NCI-H226 (cell line): Measurements from ENCODE around the gene APBB3.
A peak's percentile ranks its signal among the peaks of the same experiment; 100 is the strongest.

Experiments used
- DNase-seq: peaks from one replicate; pipeline ENCODE4 v3.0.0-alpha.2; 2015

APBB3 gene

DNA sequence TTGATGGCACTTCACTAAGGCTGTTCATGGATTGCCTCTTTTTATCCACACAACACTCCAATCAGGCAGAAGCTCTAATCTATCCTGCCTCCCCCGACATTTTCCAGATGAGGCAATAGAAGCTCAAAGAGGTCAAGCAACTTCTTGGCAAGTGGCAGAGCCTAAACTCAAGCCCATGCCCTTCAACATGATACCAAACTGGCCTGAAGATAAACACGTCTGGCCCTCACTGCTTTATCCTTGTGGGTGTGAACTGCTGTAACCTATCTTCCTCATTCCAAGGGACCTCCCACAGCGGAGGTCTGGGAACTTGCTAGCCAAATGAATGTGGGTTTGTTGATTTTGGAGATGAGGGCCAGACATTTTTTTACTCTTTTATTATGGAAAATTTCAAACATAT lies 9.8 kb upstream of the APBB3 start:
- DNase-seq: peak; percentile 94

DNA sequence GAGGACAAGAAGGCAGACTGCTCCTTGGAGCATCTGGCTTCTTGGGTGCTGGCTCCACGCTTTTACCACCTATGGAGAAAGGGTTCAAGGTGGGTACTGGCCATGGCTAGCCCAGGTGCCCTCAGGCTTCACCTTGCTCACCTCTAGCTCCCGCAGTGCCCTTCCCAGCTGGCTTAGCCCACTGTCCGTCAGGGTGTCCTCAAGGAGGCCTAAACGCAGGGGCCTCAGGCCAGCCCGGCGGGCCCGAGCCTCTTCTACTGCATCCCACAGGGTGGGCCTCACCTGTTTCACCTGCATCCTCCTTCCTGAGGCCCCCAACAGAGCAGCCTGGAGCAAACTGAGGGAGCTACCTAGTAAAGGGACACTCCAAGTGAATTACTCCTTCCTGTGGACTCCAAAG lies 9.3 kb upstream of the APBB3 start:
- DNase-seq: no peak

DNA sequence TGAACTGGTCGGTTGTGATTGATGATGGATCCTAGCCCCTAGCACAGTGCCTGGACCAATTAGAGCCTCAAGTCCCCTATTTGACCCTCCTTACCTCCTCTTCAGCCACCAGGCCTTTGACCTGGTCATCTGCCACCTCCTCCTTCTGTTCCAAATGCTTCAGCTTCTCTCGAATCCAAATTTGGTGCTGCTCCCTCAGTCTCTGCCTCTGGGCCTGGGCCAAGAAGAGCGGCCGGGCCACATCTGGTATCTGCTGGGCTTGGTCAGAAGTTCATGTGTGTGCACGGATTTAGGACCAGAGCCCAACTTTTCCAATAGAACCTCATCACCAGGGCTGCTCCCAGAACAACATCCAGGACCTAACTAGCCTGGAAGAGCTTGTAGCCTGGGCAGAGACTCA lies 6.7 kb upstream of the APBB3 start:
- no peak for DNase-seq

DNA sequence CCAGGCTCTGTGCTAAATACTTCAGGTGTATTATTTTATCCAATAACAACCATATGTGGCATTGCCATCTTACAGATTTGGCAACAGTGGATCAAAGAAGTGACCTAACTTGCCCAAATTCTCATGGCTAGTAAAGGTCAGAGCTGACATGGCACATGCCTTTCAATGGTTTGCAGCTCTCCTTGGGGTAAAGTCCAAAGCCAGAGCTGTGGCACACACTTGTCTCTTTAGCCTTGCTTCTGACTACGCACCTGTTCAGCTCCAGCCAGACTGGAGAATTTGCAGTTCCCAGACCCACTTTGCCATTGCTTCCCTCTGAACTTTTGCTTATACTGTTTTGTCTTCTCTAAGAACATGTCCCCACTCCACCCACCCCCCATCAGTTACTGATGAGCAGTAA lies 6.1 kb upstream of the APBB3 start:
- DNase-seq: no peak

DNA sequence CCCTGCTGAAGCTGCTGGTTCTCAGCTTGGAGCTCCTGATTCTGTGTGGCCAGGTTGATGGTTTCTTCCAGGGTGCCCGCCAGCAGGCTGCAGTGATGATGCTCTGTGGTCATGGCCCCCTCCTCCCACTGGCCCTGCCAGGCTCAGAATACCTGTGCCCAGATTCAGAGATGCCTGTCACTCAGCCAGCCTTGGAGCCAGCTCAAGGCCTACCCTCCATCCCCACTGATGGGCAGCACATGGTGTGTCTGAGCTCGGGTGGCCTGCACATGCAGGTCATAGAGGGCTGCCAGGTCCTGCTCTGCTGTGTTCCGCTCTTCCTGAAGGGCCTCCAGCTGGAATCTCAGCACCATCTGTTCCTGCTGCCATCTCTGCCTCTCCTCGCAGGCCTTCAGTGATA lies 5.7 kb upstream of the APBB3 start:
- DNase-seq: no peak

DNA sequence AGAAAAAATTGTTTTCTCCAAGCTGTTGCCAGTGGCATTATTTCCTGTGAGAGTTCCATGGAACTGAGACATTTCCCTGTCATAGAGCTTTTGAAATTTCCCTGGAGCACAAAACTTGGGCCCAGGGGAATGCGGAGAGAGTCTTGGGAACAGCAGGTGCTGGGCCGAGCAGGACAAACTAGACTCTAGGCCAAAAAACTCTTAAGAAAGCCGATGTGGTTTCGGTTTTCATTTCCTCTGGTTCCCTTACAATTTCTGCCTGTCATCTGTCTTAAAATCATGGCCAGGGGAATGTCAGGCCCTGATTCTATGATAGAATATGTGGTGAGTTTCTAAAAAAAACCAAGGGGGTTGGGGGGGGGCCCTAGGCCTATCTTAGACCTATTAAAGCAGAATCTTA lies 4.8 kb upstream of the APBB3 start:
- DNase-seq: no peak

DNA sequence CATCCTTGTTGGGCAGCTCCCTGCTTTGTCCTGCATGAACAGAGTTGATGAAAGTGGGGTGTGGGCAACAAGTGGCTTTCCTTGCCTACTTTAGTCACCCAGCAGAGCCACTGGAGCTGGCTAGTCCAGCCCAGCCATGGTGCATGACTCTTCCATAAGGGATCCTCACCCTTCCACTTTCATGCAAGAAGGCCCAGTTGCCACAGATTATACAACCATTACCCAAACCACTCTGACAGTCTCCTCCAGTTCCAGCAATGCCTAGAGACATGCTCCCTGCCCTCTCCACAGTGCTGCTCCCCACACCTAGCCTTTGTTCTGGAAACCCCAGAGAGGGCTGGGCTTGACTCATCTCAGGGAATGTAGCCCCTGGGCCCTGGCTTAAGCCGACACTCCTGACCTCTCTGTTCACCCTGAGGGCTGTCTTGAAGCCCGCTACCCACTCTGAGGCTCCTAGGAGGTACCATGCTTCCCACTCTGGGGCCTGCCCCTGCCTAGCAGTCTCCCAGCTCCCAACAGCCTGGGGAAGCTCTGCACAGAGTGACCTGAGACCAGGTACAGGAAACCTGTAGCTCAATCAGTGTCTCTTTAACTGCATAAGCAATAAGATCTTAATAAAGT lies 4.2 kb upstream of the APBB3 start:
- no peak for DNase-seq

DNA sequence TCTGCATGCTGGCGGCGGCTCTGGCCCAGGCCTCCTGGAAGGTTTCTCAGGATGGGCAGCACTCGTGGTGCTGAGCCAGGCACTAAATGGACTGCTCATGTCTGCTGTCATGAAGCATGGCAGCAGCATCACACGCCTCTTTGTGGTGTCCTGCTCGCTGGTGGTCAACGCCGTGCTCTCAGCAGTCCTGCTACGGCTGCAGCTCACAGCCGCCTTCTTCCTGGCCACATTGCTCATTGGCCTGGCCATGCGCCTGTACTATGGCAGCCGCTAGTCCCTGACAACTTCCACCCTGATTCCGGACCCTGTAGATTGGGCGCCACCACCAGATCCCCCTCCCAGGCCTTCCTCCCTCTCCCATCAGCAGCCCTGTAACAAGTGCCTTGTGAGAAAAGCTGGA lies 3.5 kb upstream of the APBB3 start:
- no peak for DNase-seq

DNA sequence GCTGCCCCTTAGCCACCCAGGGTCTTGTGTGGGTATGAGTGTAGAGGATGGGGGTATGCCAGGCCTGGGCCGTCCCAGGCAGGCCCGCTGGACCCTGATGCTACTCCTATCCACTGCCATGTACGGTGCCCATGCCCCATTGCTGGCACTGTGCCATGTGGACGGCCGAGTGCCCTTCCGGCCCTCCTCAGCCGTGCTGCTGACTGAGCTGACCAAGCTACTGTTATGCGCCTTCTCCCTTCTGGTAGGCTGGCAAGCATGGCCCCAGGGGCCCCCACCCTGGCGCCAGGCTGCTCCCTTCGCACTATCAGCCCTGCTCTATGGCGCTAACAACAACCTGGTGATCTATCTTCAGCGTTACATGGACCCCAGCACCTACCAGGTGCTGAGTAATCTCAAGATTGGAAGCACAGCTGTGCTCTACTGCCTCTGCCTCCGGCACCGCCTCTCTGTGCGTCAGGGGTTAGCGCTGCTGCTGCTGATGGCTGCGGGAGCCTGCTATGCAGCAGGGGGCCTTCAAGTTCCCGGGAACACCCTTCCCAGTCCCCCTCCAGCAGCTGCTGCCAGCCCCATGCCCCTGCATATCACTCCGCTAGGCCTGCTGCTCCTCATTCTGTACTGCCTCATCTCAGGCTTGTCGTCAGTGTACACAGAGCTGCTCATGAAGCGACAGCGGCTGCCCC lies 2.9 kb upstream of the APBB3 start:
- no peak for DNase-seq

DNA sequence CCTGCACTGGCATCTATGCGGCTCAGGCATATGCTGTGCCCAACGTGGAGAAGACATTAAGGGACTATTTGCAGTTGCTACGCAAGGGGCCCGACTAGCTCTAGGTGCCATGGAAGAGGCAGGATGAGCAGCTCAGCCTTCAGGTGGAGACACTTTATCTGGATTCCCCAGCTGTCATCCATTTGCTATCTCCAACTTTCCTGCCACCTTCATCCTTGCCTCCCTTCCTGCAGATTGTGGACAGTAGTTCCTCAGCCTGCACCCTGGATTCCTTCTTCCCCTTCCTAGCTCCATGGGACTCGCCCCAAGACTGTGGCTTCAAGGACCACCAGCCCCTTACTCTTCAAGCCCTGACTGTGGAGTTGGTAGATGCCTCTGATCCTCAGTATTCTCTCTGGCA lies 2.3 kb upstream of the APBB3 start:
- no peak for DNase-seq

DNA sequence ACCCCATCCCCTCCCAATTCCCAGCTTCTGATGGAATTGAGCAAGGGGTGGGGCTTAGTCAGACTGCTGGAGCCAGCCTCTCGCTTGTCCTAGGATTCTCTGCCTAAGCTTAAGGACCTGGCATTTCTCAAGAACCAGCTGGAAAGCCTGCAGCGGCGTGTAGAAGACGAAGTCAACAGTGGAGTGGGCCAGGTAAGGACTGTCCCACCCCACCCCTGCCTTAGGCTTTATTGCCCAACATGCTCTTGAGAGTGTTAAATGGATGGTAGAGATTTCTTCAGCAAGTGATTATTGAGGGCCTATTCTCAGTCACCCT lies 1.3 kb upstream of the APBB3 start:
- no peak for DNase-seq

DNA sequence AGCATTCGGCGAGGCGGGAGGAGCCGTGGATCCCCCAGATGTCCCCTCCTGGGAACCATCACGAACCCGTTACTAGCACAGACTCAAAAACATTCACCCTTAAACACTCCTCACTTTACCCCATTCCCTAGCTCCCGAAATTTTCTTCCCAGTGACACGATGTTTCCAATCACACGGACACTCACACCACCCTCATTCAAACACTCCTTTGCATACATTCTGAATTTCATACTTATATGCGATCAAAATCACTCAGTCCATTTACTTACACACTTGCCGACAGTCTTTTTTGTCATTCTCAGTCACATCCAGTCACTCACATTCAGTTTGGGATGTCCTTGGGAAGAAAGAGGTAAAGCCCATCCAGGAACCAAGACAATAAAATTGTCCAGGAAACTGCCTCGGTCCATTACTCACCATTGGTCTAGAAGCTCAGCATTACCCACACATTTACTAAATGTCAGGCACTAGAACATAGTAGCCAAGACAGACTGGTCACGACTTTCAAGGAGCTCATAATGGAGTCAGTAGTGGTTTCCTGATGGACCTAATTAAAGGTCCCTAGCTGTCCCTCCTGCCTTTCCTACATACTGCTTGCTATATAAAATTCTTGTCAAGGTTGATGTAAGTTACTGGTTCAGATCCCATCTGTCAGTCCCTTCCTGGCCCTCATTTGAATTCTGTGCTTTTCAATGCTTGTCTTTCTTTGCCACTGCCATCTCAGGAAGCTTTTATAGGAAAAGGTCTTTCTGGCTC lies 804 bp upstream of the APBB3 start:
- no peak for DNase-seq

DNA sequence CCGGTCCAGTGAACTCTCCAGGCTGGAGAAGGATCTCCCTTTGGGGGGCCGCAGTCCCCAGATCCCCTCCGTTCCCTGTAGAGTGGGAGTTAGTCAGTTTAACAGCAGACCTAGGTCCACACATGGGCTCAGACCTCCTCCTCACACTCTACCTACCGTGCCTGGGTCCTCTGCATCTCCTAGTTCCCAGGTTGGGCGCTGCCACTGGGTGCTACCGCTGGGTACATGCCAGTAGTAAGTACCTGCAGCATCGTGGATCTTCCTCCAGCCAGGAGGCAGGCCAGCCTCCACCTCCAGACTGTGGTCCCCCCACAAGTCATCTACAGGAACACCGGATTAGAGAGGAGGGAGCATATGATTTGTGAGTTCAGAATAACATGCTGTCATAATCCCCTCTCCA lies 802 bp downstream of the APBB3 start:
- no peak for DNase-seq

DNA sequence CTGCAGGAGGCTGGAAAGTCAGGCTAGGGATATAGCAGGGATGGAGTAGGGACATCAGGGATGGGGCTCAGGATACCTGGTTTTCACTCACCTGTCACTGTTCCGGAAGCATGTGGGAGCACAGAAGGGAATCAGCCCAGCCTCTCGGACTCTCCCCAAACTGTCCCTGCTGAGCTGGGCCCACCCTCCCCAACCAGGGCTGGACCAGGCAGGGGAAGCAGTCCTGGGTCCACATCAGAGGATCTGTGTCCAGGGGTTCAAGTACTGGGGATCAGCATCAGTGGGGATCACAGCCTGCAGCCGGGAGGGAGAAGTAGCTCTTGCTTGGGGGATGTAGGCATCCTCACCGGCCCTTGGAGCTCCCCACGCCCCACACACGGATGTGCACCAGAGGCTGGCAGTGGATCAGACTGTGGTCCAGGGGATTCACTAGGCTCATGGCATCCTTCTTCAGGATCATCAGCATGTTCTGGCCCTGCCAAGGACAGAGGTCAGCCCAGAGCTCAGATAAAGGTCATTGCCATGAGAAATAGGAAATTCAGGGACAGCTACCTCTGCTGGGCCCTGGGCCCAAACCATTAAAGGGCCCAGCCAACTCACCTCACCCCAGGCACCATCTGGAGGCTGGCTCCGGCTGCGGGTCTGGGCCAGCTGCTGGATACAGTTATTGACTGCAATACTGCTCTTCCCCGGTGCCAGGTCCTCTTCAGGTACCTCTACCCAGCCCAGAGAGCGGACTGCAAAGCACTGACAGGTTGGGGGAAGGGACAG lies 2.5 kb downstream of the APBB3 start:
- no peak for DNase-seq

DNA sequence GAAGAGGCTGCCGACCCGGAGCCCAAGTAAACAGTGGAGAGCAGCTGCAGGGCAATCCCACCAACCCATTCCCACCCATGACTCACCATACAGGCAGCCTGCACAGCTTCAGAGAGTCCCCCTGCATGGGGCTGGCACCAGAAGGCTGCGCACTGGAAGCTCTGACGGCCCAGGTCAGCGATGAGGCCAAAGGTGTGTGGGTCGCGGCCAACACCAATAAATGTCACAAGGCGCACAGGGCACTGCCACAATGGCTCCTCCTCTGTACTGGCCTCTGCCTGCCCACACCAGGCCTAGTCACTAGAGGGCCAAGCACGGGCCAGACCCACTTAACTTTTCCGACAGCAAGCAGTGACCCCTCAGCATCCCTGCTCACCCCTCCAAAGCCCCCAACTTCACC lies 4.2 kb downstream of the APBB3 start:
- DNase-seq: no peak

DNA sequence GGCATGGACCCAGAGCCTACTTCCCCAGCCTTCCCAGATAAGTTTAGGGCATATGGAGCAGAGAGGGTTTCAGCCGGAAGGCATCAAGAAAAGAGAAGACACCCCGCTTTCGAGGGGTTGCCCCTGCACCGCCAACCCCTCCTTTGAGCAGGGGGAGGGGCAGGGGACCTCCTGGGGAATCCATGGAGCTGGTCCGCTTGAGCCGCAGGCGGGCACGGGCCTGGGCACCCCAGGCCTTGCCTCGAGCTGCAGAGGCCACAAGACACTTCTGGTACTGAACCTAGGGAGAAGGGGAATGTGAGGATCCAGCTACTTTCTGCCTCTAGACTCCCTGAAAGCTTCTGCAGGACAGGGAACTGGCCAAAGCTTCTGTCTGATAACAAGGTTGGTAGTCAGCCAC lies 5.9 kb downstream of the APBB3 start:
- no peak for DNase-seq

DNA sequence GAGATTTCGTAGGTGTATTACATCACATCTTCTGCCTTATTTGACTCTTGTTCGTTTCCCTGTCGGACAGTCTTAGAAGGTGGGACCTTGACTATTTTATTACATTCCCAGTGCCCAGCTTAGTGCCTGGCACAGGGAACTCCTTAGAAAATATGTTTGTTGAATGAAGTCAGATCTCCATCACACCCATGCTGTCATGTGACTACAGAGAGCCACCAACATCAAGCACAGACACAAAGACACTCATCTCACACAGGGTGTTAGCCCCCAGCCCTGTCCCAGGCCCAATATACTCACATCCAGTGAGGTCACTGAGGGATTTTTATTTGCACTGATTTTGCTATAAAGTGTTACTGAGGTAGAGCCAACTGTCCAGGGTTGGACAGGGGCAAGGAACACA lies 6.4 kb downstream of the APBB3 start:
- DNase-seq: no peak

DNA sequence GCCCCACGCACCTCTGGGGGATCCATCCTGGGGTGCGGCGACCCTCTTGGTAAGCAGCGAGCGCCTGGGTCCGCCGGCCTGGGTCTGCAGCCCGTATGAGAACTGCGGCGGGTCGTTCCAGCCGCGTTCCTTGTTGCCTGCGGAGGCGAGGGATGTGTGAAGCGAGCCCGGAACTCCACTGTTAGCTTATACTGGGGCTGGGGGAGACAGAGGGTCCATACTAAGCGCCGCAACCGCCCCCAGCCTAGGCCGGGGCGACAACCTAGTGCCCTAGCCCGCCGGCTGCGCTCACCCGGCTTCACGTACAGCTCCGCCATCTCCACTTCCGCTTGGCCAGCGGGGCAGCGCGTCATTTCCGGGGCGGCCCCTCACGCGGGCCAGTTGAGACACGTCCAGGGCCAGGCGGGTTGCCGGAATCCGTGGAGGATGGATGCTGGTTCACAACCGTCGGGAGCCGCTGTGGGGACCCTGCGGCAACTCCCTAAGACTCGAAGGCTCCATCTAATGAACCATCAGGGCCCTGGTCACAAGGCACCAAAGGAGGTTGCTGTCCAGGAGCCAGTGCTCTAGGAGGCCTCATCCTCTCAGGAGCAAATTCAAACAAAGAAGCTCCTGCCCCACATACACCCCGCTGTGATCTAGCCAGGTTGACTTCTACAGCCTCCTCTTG lies 7.1 kb downstream of the APBB3 start, which contains the start of gene SRA1:
Gene SRA1 (minus strand): TSS at position 338 of the 670 bp plus-strand sequence. CDS start 21 bp downstream, at position 317.
- peak; percentile 92 for DNase-seq

DNA sequence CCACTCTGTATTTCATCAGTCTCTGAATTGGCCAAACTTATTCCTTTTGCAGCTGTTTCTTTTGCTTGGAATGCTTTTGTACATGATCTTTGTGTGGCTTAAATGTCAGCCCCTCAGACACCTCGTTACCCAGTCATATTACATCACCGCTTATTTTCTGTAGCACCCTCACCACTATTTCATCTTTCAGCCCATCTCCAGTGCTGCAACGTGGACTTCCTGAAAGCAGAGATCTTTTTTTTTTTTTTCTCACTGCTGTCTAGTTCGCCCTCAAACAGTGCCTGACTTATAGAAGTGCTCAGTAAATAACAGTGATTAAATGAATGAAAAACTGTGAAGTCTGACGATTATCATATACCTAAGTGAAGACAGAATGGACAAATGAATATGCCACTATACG lies 8.0 kb downstream of the APBB3 start:
- DNase-seq: no peak

DNA sequence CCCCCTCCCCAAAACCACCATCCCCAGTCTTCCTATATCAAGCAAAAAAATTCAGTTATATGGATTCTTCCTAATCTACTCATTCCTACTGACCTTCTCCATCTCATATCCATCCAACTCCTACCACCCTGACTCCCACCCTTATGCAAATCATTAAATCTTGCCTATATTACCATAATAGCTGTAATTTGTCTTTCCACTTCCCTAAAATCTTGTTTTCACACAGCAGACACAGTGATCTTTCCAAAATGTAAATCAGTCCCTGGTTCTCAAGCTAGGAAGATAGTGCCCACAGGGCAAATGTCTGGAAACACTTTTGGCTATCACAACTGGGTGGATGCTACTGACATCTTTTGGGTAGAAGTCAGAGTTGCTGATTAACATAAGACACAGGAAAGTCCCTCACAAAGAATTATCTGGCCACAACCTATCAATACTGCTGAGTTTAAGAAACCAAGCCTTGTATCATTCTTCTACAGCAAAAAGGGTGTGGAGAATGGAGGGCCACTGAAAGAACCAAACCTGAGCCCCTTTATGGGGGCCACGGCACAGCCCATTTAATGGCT lies 8.6 kb downstream of the APBB3 start:
- no peak for DNase-seq

DNA sequence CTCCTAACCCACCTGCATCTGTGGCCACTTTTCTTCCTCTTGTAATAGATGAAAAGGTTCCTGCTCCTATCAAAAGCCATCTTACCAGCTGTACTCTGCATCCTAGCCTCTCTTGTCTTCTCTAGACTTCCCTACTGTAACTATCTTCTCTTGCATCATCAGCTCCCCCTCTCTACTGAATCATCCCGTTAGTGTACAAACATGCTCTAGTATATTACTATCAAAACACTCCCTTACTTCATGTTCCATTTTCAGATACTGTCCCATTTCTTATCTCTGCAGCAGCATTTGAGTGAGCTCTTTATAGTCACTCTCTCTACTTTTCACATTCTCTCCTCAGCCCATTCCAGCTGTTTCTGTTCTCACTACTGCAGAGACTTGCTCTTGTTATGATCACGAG lies 9.9 kb downstream of the APBB3 start:
- DNase-seq: peak; percentile 40

DNA sequence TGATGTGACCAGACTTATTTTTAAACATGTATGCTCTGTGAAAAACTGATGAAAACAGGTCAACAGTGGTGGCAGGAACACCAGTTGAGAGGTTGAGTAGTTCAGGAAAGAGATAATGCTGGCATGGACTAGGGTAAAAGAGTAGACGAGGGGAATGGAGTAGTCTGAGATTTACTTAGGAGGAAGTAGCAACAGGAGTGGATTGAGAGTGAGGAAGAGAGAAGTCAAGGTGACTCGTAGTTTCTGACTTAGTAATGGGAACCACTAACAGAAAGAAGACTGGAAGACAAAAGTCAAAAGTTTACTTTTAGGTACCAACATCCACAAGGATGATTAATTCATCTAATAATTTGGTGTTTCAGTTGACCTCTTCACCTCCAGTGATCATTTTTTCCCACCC lies 10.7 kb downstream of the APBB3 start:
- no peak for DNase-seq

DNA sequence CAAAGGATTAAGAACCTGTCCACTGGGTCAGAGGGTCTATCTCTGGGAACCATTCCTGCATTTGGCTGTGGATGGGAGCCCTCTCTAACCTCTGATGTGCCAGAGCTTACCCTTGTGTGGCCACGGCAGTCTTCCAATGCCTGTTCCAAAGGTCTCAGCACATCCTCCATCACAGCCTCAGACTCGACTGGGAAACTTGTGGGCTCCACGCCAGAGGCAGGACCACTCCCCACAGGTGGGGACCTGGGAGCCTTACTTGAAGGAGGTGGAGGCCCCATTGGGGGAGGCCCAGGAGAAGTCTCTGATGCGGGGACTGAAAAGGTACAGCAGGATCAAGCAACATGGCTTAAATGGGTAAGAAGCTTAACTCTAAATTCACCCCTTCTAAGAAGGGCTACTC lies 12.5 kb downstream of the APBB3 start:
- no peak for DNase-seq
